A549 (cell line): ENCODE data around the gene TMEM106C. TPM values are rescaled to one million over a fixed set of nuclear protein-coding genes. Genes with fewer than 3 reads are reported as not detected.

ENCODE experiments used
- ATAC-seq, 2 experiments: fragments of 200-7000 bp in 1 of 2; fragments of >200 bp in 1 of 2; cut with Nextera tagmentation in 1 of 2; cut with Tn5 transposase in 1 of 2; 3 replicates each; pipeline versions ENCODE4 v1.8.0 to v1.9.1; 2018 to 2020; ENCODE audit warnings: mild to moderate bottlenecking in 1 of 2, moderate library complexity in 1 of 2
- CTCF ChIA-PET: fragments of 300-600 bp; sonication (Branson Sonifier 250); formaldehyde crosslinking; extraction: SDS; loops from one replicate; lab custom pipeline; 2021; ENCODE audit warnings: antibody characterized with exemption, inconsistent platforms; lab: Yijun Ruan, JAX
- POLR2A ChIA-PET: fragments of 350-600 bp; formaldehyde crosslinking; extraction: SDS; loops from one replicate; lab custom pipeline; 2021; ENCODE audit warnings: antibody characterized with exemption, inconsistent platforms; lab: Yijun Ruan, JAX
- DNase-seq, 2 experiments: peaks; one replicate each; pipeline versions ENCODE4 v3.0.0 to v3.0.0-alpha.2; 2011 to 2016; ENCODE audit warnings: low read depth in 1 of 2, low spot score in 1 of 2
- FAIRE-seq: peaks from 2 replicates; lab custom pipeline; 2011; peaks lifted over from hg19 to GRCh38; lab: Jason Lieb, UNC
- H3K27ac ChIP-seq, 2 experiments: fragments of >200 bp; sonication (Bioruptor Twin); formaldehyde crosslinking; 3 replicates each; pipeline ENCODE4 v1.5.1; 2016 to 2017
- H3K4me1 ChIP-seq: fragments of >200 bp; sonication (Bioruptor Twin); formaldehyde crosslinking; 3 replicates; pipeline ENCODE4 v1.6.1; 2016
- H3K4me2 ChIP-seq: fragments of >200 bp; sonication (Bioruptor Twin); formaldehyde crosslinking; 3 replicates; pipeline ENCODE4 v1.6.1; 2016
- H3K4me3 ChIP-seq: fragments of >200 bp; sonication (Bioruptor Twin); formaldehyde crosslinking; 3 replicates; pipeline ENCODE4 v1.5.1; 2016
- H3K9me3 ChIP-seq: fragments of >200 bp; sonication (Bioruptor Twin); formaldehyde crosslinking; 3 replicates; pipeline ENCODE4 v1.6.1; 2016
- BCL3 ChIP-seq: fragments of >200 bp; sonication (Bioruptor Twin); formaldehyde crosslinking; IDR thresholded peaks from 3 replicates; pipeline ENCODE4 v1.6.1; 2016
- BHLHE40 ChIP-seq: IDR thresholded peaks from 2 replicates; pipeline ENCODE4 v1.6.1; 2012; ENCODE audit warnings: low read depth, low read length, inconsistent platforms
- CBX8 ChIP-seq: fragments of 200-600 bp; sonication (generic); IDR thresholded peaks from 2 replicates; pipeline ENCODE4 v1.6.1; 2016
- CHD2 ChIP-seq: fragments of 150-350 bp; IDR thresholded peaks from 2 replicates; pipeline ENCODE4 v1.6.1; 2014; ENCODE audit warnings: low read length; ENCODE audit not compliant: partially characterized antibody
- E2F6 ChIP-seq: IDR thresholded peaks from 2 replicates; pipeline ENCODE4 v1.6.1; 2012; ENCODE audit warnings: low read depth, borderline replicate concordance
- EHF ChIP-seq: fragments of 250-450 bp; sonication (Bioruptor Pico); IDR thresholded peaks from 2 replicates; pipeline ENCODE4 v1.5.0; 2020; ENCODE audit warnings: mild to moderate bottlenecking
- FOSL2 ChIP-seq, 2 experiments: fragments of 450-650 bp in 1 of 2; fragments of >200 bp in 1 of 2; sonication (Bioruptor Twin) in 1 of 2; formaldehyde crosslinking; IDR thresholded peaks; 2 replicates each; pipeline versions ENCODE4 v1.5.0 to v1.6.1; 2016 to 2020; ENCODE audit warnings: mild to moderate bottlenecking in 1 of 2, moderate library complexity in 1 of 2
- FOXS1 ChIP-seq: fragments of 250-450 bp; sonication (Bioruptor Pico); IDR thresholded peaks from 2 replicates; pipeline ENCODE4 v1.5.0; 2020; ENCODE audit warnings: mild to moderate bottlenecking, moderate library complexity
- HEYL ChIP-seq: fragments of 250-450 bp; sonication (Bioruptor Pico); IDR thresholded peaks from 2 replicates; pipeline ENCODE4 v1.8.0; 2021; ENCODE audit warnings: mild to moderate bottlenecking, moderate library complexity
- HOXA7 ChIP-seq: fragments of 250-450 bp; sonication (Bioruptor Pico); IDR thresholded peaks from 2 replicates; pipeline ENCODE4 v1.5.0; 2020; ENCODE audit warnings: mild to moderate bottlenecking, moderate library complexity
- JUNB ChIP-seq: fragments of >200 bp; sonication (Bioruptor Twin); formaldehyde crosslinking; IDR thresholded peaks from 2 replicates; pipeline ENCODE4 v1.6.1; 2016
- MAFK ChIP-seq: fragments of 450-650 bp; IDR thresholded peaks from 2 replicates; pipeline ENCODE4 v1.6.1; 2014; ENCODE audit not compliant: partially characterized antibody
- MAX ChIP-seq: IDR thresholded peaks from 2 replicates; pipeline ENCODE4 v1.6.1; 2012
- MAZ ChIP-seq: fragments of 150-350 bp; IDR thresholded peaks from 2 replicates; pipeline ENCODE4 v1.6.1; 2014; ENCODE audit warnings: antibody characterized with exemption, low read depth, low read length, borderline replicate concordance
- PBX3 ChIP-seq: IDR thresholded peaks from 2 replicates; pipeline ENCODE4 v1.6.1; 2012
- PHF8 ChIP-seq: fragments of 200-600 bp; sonication (generic); IDR thresholded peaks from 2 replicates; pipeline ENCODE4 v1.6.1; 2016; ENCODE audit warnings: low read depth, mild to moderate bottlenecking, antibody characterized with exemption, moderate library complexity, borderline replicate concordance
- RAD21 ChIP-seq, 2 experiments: fragments of >200 bp in 1 of 2; sonication (Bioruptor Twin) in 1 of 2; formaldehyde crosslinking in 1 of 2; IDR thresholded peaks in 1 of 2; conservative IDR thresholded peaks in 1 of 2; 2 replicates in 1 of 2; 3 replicates in 1 of 2; pipeline ENCODE4 v1.6.1; 2012 to 2018; ENCODE audit warnings: inconsistent platforms in 1 of 2
- RARB ChIP-seq: fragments of 250-450 bp; sonication (Bioruptor Pico); IDR thresholded peaks from 2 replicates; pipeline ENCODE4 v1.8.0; 2021; ENCODE audit warnings: mild to moderate bottlenecking, moderate library complexity
- RCOR1 ChIP-seq: fragments of 150-350 bp; IDR thresholded peaks from 2 replicates; pipeline ENCODE4 v1.6.1; 2014; ENCODE audit warnings: antibody characterized with exemption, low read length, low read depth
- REST ChIP-seq: fragments of 200-600 bp; sonication (generic); IDR thresholded peaks from 2 replicates; pipeline ENCODE4 v1.6.1; 2016; ENCODE audit warnings: antibody characterized with exemption, mild to moderate bottlenecking, moderate library complexity
- ZC3H11A ChIP-seq: fragments of 450-650 bp; IDR thresholded peaks from 2 replicates; pipeline ENCODE4 v1.6.1; 2014; ENCODE audit warnings: antibody characterized with exemption, mild to moderate bottlenecking
- ZNF302 ChIP-seq: fragments of 250-450 bp; sonication (Bioruptor Pico); IDR thresholded peaks from 2 replicates; pipeline ENCODE4 v1.9.0; 2021; ENCODE audit warnings: inconsistent platforms, mild to moderate bottlenecking, moderate library complexity
- WGBS: methylation state at CpG from one replicate; pipeline ENCODE4 v1.1.6; 2017; ENCODE audit errors: missing lambda C conversion rate; 5-methylcytosine and 5-hydroxymethylcytosine counted together
- polyA plus RNA-seq, 4 experiments: library from polyadenylated mRNA; depleted of rRNA in 3 of 4; stranded (reverse); fragments of >200 nt; fragmentation: RNase III in 1 of 4; extraction: RNeasy Plus Mini Kit Qiagen cat#74134 plus additional on column Dnase treatment in 1 of 4; gene quantifications; 2 replicates in 3 of 4; 3 replicates in 1 of 4; pipeline ENCODE4 v1.2.3, GENCODE V29; 2011 to 2017

Gene TMEM106C
- polyA plus RNA-seq, 2 of the 4 experiments (the other 2 are of a cell fraction) = 166 to 236 TPM

- ATAC-seq (no peak), FAIRE-seq (no peak), DNase-seq (no peak)
- POLR2A ChIA-PET = no interaction called here
- Histone ChIP-seq H3K27ac (no peak overlapping the region), H3K4me3 (no peak overlapping the region), H3K4me1 (no peaks in the 10 kb centered on the region), H3K4me2 (no peak overlapping the region), H3K9me3 (no peaks in the 10 kb centered on the region)
- CTCF ChIA-PET = no interaction called here
- WGBS = 20% methylated on average over 1 of the region's 1 CpG
- TF ChIP-seq ZC3H11A (no peak), REST (no peak), HEYL (CRISPR knock-in tag) (no peak), PBX3 (no peak), JUNB (no peak), BCL3 (no peak), PHF8 (no peak), RCOR1 (no peak)
- TF ChIP-seq, all 56 proteins: peak for 0
Observed at GRCh38 chr12:47931187-47931586, 32.2 kb upstream of the TMEM106C start.

- no peak for DNase-seq
- WGBS = 61% methylated on average over 9 of the region's 9 CpGs
- CTCF ChIA-PET = interaction anchor here (0.6 to 4.1 kb wide), 4 partner anchors 12 to 41 kb away, joined by 3 to 12 read pairs (median 8); no protein-coding TSS in a partner anchor
- no peaks in the 10 kb centered on the region for H3K9me3 ChIP-seq
- no peak for FAIRE-seq
- H3K4me1 ChIP-seq = no peaks in the 10 kb centered on the region
- no peak overlapping the region for H3K4me2 ChIP-seq
- POLR2A ChIA-PET = no interaction called here
- H3K4me3 ChIP-seq = no peak overlapping the region
- ATAC-seq = no peak
- no peak overlapping the region for H3K27ac ChIP-seq
- TF ChIP-seq PBX3 = no peak
- TF ChIP-seq MAZ = no peak
- TF ChIP-seq PHF8 = no peak
- TF ChIP-seq HOXA7 (CRISPR knock-in tag) = no peak
- no peak for TF ChIP-seq ZNF302 (CRISPR knock-in tag)
- TF ChIP-seq RARB (CRISPR knock-in tag) = no peak
- TF ChIP-seq CBX8 = no peak
- TF ChIP-seq REST = no peak
- TF ChIP-seq MAFK = no peak
- TF ChIP-seq EHF (CRISPR knock-in tag) = no peak
- TF ChIP-seq RAD21 (conservative IDR thresholded peaks at IDR 0.05 in 1 of 2, IDR thresholded peaks at IDR 0.05 in 1 of 2) = no peak
- TF ChIP-seq MAX = no peak
- TF ChIP-seq CHD2 = no peak
- no peak for TF ChIP-seq BHLHE40
- TF ChIP-seq FOXS1 (CRISPR knock-in tag) = no peak
- no peak for TF ChIP-seq FOSL2 (IDR thresholded peaks at IDR 0.05)
- no peak for TF ChIP-seq FOSL2 (CRISPR knock-in tag; IDR thresholded peaks at IDR 0.05)
- no peak for TF ChIP-seq HEYL (CRISPR knock-in tag)
- no peak for TF ChIP-seq E2F6
Observed at GRCh38 chr12:47935184-47935583, 28.2 kb upstream of the TMEM106C start.
